Heart left ventricle (tissue), 16 donors: ENCODE data around the gene ERCC1. TPM values are rescaled to one million over a fixed set of nuclear protein-coding genes. Genes with fewer than 3 reads are reported as not detected.

Source experiments
- ATAC-seq, 4 donors: fragments of 200-7000 bp; cut with Tn5 transposase; one replicate each; pipeline ENCODE4 v1.9.1; 2020 to 2022; ENCODE audit warnings: moderate library complexity in 4 of 4, mild to moderate bottlenecking in 3 of 4, moderate number of reproducible peaks in 1 of 4
- DNase-seq, 5 donors: peaks; one replicate each; pipeline ENCODE4 v3.0.0-alpha.2; 2020
- H3K27ac ChIP-seq, 12 donors: fragments of 200-600 bp; sonication (generic) in 4 of 12; one replicate each; pipeline versions ENCODE4 v1.5.0 to v1.8.0; 2016 to 2022; ENCODE audit warnings: mild to moderate bottlenecking in 2 of 12
- H3K27me3 ChIP-seq, 9 donors: fragments of 200-600 bp; sonication (generic) in 2 of 9; one replicate each; pipeline versions ENCODE4 v1.5.1 to v1.8.0; 2016 to 2022; ENCODE audit warnings: mild to moderate bottlenecking in 3 of 9
- H3K36me3 ChIP-seq, 9 donors: fragments of 200-600 bp; sonication (generic) in 2 of 9; one replicate each; pipeline versions ENCODE4 v1.5.0 to v1.8.0; 2018 to 2022; ENCODE audit warnings: mild to moderate bottlenecking in 2 of 9
- H3K4me1 ChIP-seq, 12 donors: fragments of 200-600 bp; sonication (generic) in 4 of 12; one replicate each; pipeline versions ENCODE4 v1.5.0 to v1.8.0; 2016 to 2022; ENCODE audit warnings: mild to moderate bottlenecking in 3 of 12
- H3K4me3 ChIP-seq, 12 donors: fragments of 200-600 bp; sonication (generic) in 4 of 12; one replicate each; pipeline versions ENCODE4 v1.5.0 to v1.8.0; 2017 to 2022; ENCODE audit warnings: mild to moderate bottlenecking in 9 of 12, moderate library complexity in 4 of 12
- H3K9me3 ChIP-seq, 12 donors: fragments of 200-600 bp; sonication (generic) in 4 of 12; one replicate each; pipeline versions ENCODE4 v1.5.0 to v1.8.0; 2016 to 2022; ENCODE audit warnings: mild to moderate bottlenecking in 1 of 12
- POLR2A ChIP-seq, 2 donors: fragments of 450-650 bp; IDR thresholded peaks; one replicate each; pipeline ENCODE4 v1.6.1; 2017; ENCODE audit warnings: antibody characterized with exemption in 2 of 2, mild to moderate bottlenecking in 2 of 2, moderate library complexity in 2 of 2
- WGBS, 4 donors: extraction: QIAGEN DNeasy Blood & Tissue Kit in 2 of 4; methylation state at CpG; one replicate each; pipeline versions ENCODE4 v1.1.5 to v1.1.7; 2013 to 2018; 5-methylcytosine and 5-hydroxymethylcytosine counted together
- intact Hi-C, 10 donors: fragments of 100-400 bp; cut with DNase I; formaldehyde crosslinking; loops; one replicate each; pipeline versions ENCODE4 v1.11.1 to v1.14.2; 2022
- polyA plus RNA-seq, 2 donors: library from polyadenylated mRNA; stranded (reverse); fragments of 200-250 nt; gene quantifications; one replicate each; pipeline ENCODE4 v1.2.3, GENCODE V29; 2013
- total RNA-seq, 9 donors: library from RNA; depleted of rRNA in 2 of 9; stranded (reverse); fragments of >200 nt in 2 of 9; fragmentation: NEBNext Ultra II Directional in 3 of 9; extraction: Animal tissue kit (Norgen Biotek cat#: 25700) in 3 of 9; gene quantifications; one replicate each; pipeline versions ENCODE4 v1.1.0 to v1.2.4, GENCODE V29; 2016 to 2023
- TF ChIP-seq, protein P1 (sequence below), 12 donors: fragments of 200-600 bp; sonication (generic) in 4 of 12; IDR thresholded peaks; one replicate each; pipeline versions ENCODE4 v1.5.0 to v1.8.0; 2018 to 2022; ENCODE audit warnings: antibody characterized with exemption in 12 of 12, mild to moderate bottlenecking in 5 of 12
- donor health status: ischemic (EF 13 %, LVEDD 7.1; RV severe dilation, severe dysfunction).
- donor health status: healthy with polysubstance abuse.
- donor health status: DM: no; HTN: yes; CAD: no.
- donor health status: DM: no; HTN: no; CAD: no.
- donor health status: ischemic (EF 25% LVEDD 6.9; RV normal size, moderate dysfunction).
- donor health status: ischemic (EF 25% LVEDD 5.7; RV mildly dilated, moderate dysfunction).
- donor health status: healthy.
- donor health status: DM: yes; HTN: yes; CAD: no.
- donor health status: ischemic (EF 35%, LVEDD 5.7; RV mildly dilated, moderate dysfunction).
- donor health status: nonischemic (EF 11% LVEDD 7.7; RV severe dilation, severe dysfunction).
- donor health status: DM: yes; HTN: yes; CAD: no.
- donor health status: PGD.
- donor health status: ischemic (EF 29% LVEDD 5.4; RV normal size, mild dysfunction).
- donor health status: nonischemic (EF 23%, LVEDD 6.1; RV moderate dilation, normal function).

The ERCC1 gene
- total and polyA plus RNA-seq, 11 donors: 104 to 294 (median 121) TPM

DNA sequence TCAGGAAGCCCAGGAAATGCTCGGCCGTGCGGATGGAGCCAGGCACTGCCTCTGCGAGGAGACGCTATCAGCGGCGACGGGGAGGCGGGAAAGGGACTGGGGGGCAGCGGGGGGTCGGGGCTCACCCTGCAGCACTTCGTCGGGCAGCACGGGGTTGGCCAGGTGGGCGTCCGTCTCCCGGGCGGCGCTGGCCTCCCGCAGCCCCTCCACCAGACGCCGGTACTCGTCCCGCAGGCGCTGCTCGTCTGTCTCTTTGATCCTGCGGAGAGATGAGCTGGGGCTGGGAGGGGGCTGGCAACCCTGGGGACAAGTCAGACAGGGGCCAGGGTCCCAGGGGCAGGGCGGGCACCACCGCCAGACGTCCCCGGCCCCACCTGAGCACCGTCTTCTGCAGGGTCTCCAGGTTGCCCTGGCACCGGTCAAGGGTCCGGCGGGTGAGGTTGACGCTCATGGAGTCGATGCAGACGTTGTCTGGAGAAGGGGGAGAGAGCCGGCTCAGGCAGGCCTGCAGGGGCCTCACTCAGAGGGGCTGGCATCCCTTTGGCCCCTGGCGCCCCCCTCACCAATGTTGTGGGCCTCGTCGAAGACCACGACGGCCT lies 59.8 kb downstream of the ERCC1 start:
- Histone ChIP-seq H3K4me3 (no peak overlapping the region), H3K27me3 (no peaks in the 10 kb centered on the region), H3K27ac (no peak overlapping the region), H3K4me1 (peaks cover 0 to 1% (median 0%) of the 10 kb centered on the region in 12 donors), H3K9me3 (no peaks in the 10 kb centered on the region), H3K36me3 (peaks cover 0 to 35% (median 19%) of the 10 kb centered on the region in 9 donors)
- intact Hi-C loops: no loop called here
- WGBS, 4 donors: 91 to 95% (median 92%) methylated on average over 25 to 44 of the region's 44 CpGs
- TF ChIP-seq, protein P1, sequence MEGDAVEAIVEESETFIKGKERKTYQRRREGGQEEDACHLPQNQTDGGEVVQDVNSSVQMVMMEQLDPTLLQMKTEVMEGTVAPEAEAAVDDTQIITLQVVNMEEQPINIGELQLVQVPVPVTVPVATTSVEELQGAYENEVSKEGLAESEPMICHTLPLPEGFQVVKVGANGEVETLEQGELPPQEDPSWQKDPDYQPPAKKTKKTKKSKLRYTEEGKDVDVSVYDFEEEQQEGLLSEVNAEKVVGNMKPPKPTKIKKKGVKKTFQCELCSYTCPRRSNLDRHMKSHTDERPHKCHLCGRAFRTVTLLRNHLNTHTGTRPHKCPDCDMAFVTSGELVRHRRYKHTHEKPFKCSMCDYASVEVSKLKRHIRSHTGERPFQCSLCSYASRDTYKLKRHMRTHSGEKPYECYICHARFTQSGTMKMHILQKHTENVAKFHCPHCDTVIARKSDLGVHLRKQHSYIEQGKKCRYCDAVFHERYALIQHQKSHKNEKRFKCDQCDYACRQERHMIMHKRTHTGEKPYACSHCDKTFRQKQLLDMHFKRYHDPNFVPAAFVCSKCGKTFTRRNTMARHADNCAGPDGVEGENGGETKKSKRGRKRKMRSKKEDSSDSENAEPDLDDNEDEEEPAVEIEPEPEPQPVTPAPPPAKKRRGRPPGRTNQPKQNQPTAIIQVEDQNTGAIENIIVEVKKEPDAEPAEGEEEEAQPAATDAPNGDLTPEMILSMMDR (IDR thresholded peaks at IDR 0.05): no peak
- no peak for TF ChIP-seq POLR2A (IDR thresholded peaks at IDR 0.05)
- ATAC-seq (peak in 1 of 4 donors; percentile 6), DNase-seq (no peak)

DNA sequence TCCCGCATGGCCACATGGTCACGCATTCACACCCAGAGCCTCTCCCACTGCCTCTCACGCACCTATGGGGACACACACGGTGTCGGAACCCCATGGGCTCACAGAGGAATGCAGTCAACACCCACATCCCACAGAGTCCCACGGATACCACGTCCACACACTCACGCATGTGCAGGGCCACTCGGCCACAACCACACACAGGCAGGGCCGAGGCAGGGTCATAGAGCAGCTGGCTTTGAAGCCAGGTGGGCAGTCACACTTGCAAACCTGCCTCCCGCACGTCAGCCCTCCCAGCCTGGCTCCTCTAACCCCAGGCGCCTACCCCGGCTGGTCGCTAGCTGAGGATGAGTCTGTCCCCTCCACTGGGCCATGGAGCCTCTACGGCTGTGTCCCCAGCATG lies 61.4 kb downstream of the ERCC1 start:
- peaks cover 0 to 38% (median 19%) of the 10 kb centered on the region in 9 donors for H3K36me3 ChIP-seq
- H3K4me3 ChIP-seq: no peak overlapping the region
- H3K27ac ChIP-seq: no peak overlapping the region
- no peak for DNase-seq
- H3K27me3 ChIP-seq: no peaks in the 10 kb centered on the region
- no peak for ATAC-seq
- H3K4me1 ChIP-seq: no peaks in the 10 kb centered on the region
- no peaks in the 10 kb centered on the region for H3K9me3 ChIP-seq
- WGBS, 4 donors: 90 to 96% (median 92%) methylated on average over 12 to 16 of the region's 16 CpGs
- TF ChIP-seq POLR2A (IDR thresholded peaks at IDR 0.05): no peak
- TF ChIP-seq, protein P1 (IDR thresholded peaks at IDR 0.05): no peak
- intact Hi-C loops: no loop called here

DNA sequence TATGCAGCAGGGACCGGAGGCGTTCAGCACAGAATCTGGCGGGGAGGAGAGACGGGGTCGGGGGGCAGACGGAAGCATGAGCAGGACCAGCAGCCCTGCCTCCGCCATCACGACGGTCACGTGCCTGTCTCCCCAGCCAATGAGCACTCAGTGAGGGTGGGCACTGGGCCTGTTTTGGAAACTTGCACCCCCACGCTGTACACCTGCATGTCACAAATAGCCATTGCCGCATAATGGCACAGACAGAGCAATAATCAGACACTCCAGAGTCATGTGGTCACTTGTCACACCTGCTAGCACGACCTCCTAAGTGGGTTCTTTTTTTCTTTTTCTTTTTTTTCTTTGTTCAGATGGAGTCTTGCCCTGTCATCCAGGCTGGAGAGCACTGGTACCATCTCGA lies 62.1 kb downstream of the ERCC1 start:
- no peaks in the 10 kb centered on the region for H3K4me1 ChIP-seq
- no peak overlapping the region for H3K4me3 ChIP-seq
- 90 to 94% (median 94%) methylated on average over 14 of the region's 14 CpGs for WGBS, 4 donors
- no peaks in the 10 kb centered on the region for H3K27me3 ChIP-seq
- H3K36me3 ChIP-seq: peaks cover 0 to 41% (median 19%) of the 10 kb centered on the region in 9 donors
- no peaks in the 10 kb centered on the region for H3K9me3 ChIP-seq
- no peak for DNase-seq
- no peak overlapping the region for H3K27ac ChIP-seq
- ATAC-seq: no peak
- no peak for TF ChIP-seq POLR2A (IDR thresholded peaks at IDR 0.05)
- TF ChIP-seq, protein P1 (IDR thresholded peaks at IDR 0.05): no peak
- intact Hi-C loops: no loop called here

DNA sequence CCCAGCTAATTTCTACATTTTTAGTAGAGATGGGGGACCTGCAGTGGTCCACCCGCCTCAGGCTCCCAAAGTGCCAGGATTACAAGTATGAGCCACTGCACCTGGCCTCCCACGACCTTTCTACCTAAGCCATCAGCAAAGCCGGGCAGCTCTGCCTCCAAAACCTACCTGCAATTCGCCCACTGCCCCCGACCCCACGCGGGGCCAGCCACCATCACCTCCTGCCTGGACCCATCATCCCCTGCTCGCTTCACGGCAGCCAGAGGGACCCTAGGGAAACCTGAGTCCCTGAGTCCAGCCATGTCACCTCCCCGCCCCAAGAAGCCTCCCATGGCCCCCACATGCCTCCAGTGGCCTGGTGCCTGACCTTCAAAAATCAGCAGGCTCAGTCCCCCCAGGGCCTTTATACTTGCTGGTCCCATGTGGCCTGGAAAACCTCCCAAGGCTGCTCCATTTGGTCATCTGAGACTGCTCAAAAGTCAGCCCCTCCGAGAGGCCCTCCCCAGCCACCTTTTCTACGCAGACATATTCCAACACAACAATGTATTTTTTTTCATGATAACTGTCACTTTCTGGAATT lies 65.4 kb downstream of the ERCC1 start:
- H3K9me3 ChIP-seq: no peaks in the 10 kb centered on the region
- intact Hi-C loops: no loop called here
- WGBS, 4 donors: 92 to 93% (median 93%) methylated on average over 12 of the region's 12 CpGs
- no peak overlapping the region for H3K27ac ChIP-seq
- DNase-seq (no peak), ATAC-seq (no peak)
- H3K4me1 ChIP-seq: no peaks in the 10 kb centered on the region
- no peaks in the 10 kb centered on the region for H3K27me3 ChIP-seq
- TF ChIP-seq, protein P1 (IDR thresholded peaks at IDR 0.05): no peak
- no peak for TF ChIP-seq POLR2A (IDR thresholded peaks at IDR 0.05)
- peaks cover 0 to 56% (median 20%) of the 10 kb centered on the region in 9 donors for H3K36me3 ChIP-seq
- H3K4me3 ChIP-seq: no peak overlapping the region
